CD1c-positive myeloid dendritic cell (primary cell): ENCODE results near the gene LRRC37A.
"Not testable (repeated sequence)": the region's sequence is repeated elsewhere in the genome, so short reads cannot be mapped to it uniquely, and the experiment has no call there.

Experiments used
- DNase-seq: peaks from one replicate; pipeline ENCODE4 v3.0.0-alpha.2; 2016; ENCODE audit errors: extremely low spot score

LRRC37A gene

GRCh38 chr17:46287587-46287986 is 7.3 kb upstream of the LRRC37A start:
- DNase-seq, result not testable (repeated sequence)

DNA sequence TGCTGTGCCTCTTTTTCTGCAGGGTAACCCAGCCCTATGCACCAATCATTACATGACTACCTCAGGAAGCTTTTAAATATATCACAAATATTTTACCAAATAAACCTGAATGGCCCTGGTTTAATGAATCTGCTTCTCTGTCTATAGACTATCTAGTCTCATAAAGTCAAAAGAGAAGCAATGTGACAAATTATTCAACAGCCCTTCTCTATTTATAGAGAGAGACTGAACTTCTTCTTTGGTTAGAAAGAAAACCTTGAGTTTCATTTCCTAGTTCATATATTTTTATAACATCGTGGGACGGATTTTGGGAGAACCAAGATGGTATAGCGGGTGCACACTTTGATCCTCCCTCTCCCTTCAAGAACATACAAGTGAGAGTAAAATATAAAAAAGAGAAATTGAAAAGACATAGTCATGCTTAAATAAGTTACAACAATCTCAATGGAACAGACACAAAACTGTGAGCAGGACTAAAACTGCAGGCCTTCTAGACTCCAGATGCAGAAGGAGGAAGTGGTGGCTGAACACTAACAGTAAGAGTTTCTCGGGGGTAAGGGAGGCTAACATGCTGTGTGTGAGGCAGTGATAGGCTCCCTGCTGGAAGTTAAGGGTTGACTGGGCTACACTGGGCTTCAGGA is 3.9 kb upstream of the LRRC37A start:
- peak; percentile 75 for DNase-seq

DNA sequence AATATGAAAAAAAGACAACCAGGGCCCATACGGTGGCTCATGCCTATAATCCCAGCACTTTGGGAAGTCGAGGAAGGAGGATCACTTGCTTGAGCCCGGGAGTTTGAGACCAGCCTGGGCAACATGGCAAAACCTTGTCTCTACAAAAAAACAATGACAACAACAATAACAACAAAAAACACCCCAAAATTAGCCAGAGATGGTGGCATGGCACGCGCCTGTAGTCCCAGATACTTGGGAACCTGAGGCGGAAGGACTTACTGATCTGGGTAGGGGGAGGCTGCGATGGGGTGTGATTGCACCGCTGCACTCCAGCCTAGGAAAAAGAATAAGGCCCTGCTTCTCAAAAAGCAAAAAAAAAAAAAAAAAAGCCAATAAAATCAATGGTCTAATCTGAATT is 3.3 kb upstream of the LRRC37A start:
- DNase-seq, result not testable (repeated sequence)

GRCh38 chr17:46341220-46341619 is 46.3 kb downstream of the LRRC37A start:
- DNase-seq, result not testable (repeated sequence)

- not testable (repeated sequence) for DNase-seq
These were observed 47.2 kb downstream of the LRRC37A start for GRCh38 chr17:46342131-46342530.

DNA sequence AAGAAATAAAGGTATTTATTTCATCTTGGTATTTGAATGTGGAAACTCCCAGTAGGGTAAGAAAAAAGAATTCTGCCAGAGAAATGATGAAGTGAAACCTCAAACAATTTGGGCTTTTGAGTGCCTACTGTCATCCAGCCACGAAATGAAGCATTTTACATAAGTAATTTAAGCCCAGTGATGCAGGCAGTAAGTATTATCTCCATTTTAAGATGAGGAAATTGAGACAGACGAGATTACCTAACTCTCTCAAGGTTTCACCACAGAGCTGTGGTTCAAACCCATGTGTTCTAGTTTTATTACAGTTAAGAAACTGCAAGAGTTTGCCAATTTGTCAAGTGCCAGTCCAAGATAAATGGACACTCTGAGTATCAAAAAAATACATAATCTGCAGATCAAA is 53.4 kb downstream of the LRRC37A start:
- not testable (repeated sequence) for DNase-seq

DNA sequence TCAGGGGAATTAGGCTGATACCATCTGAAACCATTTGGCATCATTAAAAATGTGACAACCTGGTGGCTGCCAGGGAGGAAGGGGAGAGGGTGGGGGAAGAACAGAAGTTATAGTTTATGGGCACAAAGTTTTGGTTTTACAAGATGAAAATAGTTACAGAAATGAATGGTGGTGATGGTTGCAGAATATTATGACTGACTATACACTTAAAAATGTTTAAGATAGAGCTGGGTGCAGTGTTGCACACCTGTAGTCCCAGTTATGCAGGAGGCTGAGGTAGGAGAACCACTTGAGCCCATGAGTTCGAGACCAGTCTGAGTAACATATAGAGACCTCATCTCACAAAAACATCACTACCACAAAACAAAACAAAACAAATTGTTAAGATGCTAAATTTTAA is 54.1 kb downstream of the LRRC37A start:
- not testable (repeated sequence) for DNase-seq

DNA sequence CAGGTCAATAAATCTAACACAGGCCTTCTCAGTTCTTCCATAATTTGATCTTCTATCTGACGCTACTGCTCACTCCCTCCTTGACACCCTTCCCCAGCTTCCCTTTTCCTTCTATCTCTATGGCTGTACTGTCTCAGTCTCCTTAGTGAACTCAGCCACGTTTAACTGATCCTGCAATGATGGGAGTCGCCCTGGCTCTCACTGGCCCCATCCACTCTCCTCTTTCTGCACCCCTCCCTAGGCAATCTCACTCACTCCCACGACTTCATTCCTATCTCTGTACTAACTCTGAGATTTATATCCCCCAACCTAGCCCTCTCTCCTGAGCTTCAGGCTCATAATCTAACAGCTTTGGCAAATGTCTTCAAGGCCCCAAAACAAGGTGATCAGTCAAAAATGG is 58.9 kb downstream of the LRRC37A start:
- not testable (repeated sequence) for DNase-seq

GRCh38 chr17:46361145-46361735 is 66.3 kb downstream of the LRRC37A start:
- DNase-seq, result not testable (repeated sequence)

DNA sequence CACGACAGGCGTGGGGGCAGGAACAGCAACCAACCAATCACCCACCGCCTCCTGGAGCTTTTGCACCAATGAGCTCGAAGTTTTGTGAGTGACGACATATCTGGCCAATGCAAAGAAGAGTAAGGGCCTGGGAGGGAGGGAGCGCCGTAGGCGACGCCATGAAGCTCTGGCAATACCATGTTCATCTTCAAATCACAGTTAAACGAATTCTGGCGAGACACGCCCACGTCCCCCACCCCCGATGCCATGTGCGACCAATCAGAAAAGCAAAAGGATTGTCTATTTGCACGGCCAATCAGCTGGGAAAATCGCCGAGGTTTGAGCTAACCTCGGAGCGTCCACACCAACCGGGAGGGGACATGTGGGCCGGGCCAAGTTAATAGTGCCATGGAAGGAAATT is 66.8 kb downstream of the LRRC37A start, which contains the start of gene ARL17B:
ARL17B (minus strand) TSS at position 12 of the 400 bp plus-strand sequence. CDS start 3,369 bp downstream, outside the sequence.
- not testable (repeated sequence) for DNase-seq

DNA sequence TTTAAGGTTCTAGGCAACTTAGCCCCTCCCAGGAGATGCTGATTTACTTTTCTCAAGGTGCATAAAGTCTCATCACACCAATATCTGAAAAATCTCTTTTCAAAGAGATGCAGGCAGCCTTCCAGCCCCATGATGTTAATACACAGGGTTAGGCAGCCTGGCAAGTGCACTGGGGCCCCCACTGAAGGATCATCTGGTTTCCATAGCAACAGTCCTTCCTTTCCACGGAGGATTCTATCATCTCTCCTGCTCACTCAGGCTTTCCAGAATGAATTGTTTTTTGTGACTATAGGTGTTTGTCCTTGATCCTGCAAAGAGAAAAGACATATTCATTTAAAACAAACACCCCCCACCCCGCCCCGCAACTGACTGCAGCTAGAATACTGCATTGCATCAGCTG is 72.6 kb downstream of the LRRC37A start:
- not testable (repeated sequence) for DNase-seq

GRCh38 chr17:46372236-46373229 is 77.6 kb downstream of the LRRC37A start:
- not testable (repeated sequence) for DNase-seq

- not testable (repeated sequence) for DNase-seq
These were observed 78.5 kb downstream of the LRRC37A start for GRCh38 chr17:46373418-46373817.

GRCh38 chr17:46383118-46383517 is 88.2 kb downstream of the LRRC37A start:
- DNase-seq, result not testable (repeated sequence)

DNA sequence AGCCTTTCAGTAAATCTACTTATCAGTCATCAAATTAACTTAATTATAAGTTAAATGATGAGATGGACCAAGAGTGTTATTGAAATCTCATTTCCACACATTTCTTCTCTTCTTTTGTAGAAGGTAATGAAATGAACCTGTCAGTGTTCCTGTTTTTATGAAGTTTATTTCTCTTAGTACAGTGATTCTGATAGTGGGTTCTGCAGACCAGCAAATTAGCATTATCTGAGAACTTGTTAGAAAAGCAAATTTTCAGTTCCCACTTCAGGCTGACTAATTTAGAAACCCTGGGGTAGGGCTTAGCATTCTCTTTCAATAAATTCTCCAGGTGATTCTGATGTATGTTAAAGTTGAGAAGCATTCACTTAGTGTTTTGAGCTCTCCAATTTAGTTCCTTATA is 90.6 kb downstream of the LRRC37A start:
- not testable (repeated sequence) for DNase-seq
